Body of pancreas (tissue), 4 donors: Measurements from ENCODE around the gene GPR158. TPM values are rescaled to one million over a fixed set of nuclear protein-coding genes. Genes with fewer than 3 reads are reported as not detected.

Experiments
- ATAC-seq: fragments of 150-250 bp; one replicate; pipeline ENCODE4 v1.9.1; 2016
- DNase-seq, 4 donors: peaks; one replicate each; pipeline ENCODE4 v3.0.0-alpha.2; 2019
- H3K27ac ChIP-seq, 4 donors: fragments of 200-600 bp; sonication (generic); 1 replicate in 3 of 4; 2 replicates in 1 of 4; pipeline versions ENCODE4 v1.5.1 to v1.6.1; 2016 to 2019; ENCODE audit warnings: mild to moderate bottlenecking in 1 of 4, mixed read lengths in 1 of 4, moderate library complexity in 1 of 4
- H3K27me3 ChIP-seq, 2 donors: fragments of 200-600 bp; sonication (generic); one replicate each; pipeline ENCODE4 v1.6.0; 2016; ENCODE audit warnings: mild to moderate bottlenecking in 1 of 2
- H3K36me3 ChIP-seq, 2 donors: fragments of 200-600 bp; sonication (generic); replicated peaks in 1 of 2; 2 replicates each; pipeline ENCODE4 v1.5.1; 2016; ENCODE audit warnings: low read depth in 2 of 2; ENCODE audit not compliant: insufficient read depth in 1 of 2
- H3K4me1 ChIP-seq: fragments of 200-600 bp; sonication (generic); one replicate; pipeline ENCODE4 v1.6.0; 2016
- H3K4me3 ChIP-seq, 2 donors: fragments of 200-600 bp; sonication (generic); 1 replicate in 1 of 2; 2 replicates in 1 of 2; pipeline ENCODE4 v1.5.1; 2016 to 2019
- H3K9me3 ChIP-seq, 3 donors: fragments of 200-600 bp; sonication (generic); 1 replicate in 2 of 3; 2 replicates in 1 of 3; pipeline ENCODE4 v1.5.1; 2016
- POLR2A ChIP-seq, 3 donors: fragments of 450-650 bp; IDR thresholded peaks; one replicate each; pipeline ENCODE4 v1.6.1; 2016; ENCODE audit warnings: antibody characterized with exemption in 3 of 3, mild to moderate bottlenecking in 2 of 3
- WGBS, 2 donors: methylation state at CpG; one replicate each; pipeline ENCODE4 v1.1.5; 2017; 5-methylcytosine and 5-hydroxymethylcytosine counted together
- intact Hi-C: fragments of 100-400 bp; cut with DNase I; formaldehyde crosslinking; loops from one replicate; pipeline ENCODE4 v1.15.1; 2023
- total RNA-seq, 2 donors: library from RNA; depleted of rRNA; stranded (reverse); fragments of >200 nt; gene quantifications; one replicate each; pipeline ENCODE4 v1.1.0, GENCODE V29; 2016
- TF ChIP-seq, protein P1 (sequence below), 7 experiments: fragments of 450-650 bp in 4 of 7; fragments of 200-600 bp in 3 of 7; sonication (generic) in 3 of 7; IDR thresholded peaks; one replicate each; pipeline ENCODE4 v1.5.1; 2016 to 2019; ENCODE audit warnings: antibody characterized with exemption in 7 of 7

The GPR158 gene
- total RNA-seq, 2 donors from 2014 or later: 0.52 TPM; not detected in 1

DNA sequence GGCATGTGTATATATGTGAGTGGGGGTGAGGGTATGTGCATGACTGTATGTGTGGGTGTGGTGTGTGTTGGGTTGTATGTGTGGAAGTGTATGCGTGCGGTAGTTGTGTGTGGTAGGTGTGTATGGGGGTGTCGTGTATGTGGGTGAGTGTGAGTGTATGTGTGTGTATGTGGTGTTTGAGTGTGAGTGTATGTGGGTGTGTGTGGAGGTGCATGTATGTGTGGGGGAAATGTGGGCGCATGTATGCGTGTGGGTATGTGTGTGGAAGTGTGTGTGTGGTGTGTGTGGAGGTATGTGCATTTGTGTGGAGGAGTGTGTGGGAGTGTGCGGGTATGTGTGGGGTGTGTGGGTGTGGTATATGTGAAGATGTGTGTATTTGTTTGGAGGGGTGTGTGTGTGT is 269.5 kb downstream of the GPR158 start:
- H3K27ac ChIP-seq: no peak overlapping the region
- intact Hi-C loops: no loop called here

DNA sequence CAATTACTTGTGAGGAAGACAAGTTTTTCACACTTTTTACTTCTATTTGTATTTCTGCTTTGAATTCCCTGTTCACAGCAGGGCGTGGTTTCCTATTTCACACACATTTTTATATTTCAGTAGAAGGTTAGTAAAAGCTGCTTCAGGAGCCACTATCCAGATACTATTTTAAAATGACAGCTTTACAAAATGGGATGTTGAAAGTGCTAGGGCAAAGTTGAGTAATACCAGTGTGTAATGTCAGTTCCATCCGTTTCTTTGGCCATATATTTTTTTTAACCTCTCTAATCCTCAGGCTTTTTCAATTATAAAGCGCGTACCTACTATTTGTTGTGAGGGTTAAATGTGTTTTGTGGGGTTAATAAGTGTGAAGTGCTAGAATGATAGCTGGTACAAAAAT is 276.6 kb downstream of the GPR158 start:
- Histone ChIP-seq H3K27ac (no peak overlapping the region), H3K4me3 (no peak overlapping the region), H3K9me3 (no peaks in the 10 kb centered on the region), H3K4me1 (no peaks in the 10 kb centered on the region), H3K36me3 (no peaks in the 10 kb centered on the region), H3K27me3 (no peaks in the 10 kb centered on the region)
- no peak for DNase-seq
- no peak for ATAC-seq
- intact Hi-C loops: no loop called here
- no peak for TF ChIP-seq POLR2A (IDR thresholded peaks at IDR 0.05)
- 63 to 66% methylated on average over 4 of the region's 4 CpGs for WGBS, 2 donors

More for the DNA sequence above, 269.5 kb downstream of the GPR158 start:
- no peak overlapping the region for H3K4me3 ChIP-seq
- DNase-seq (no peak), ATAC-seq (no peak)
- no peaks in the 10 kb centered on the region for H3K9me3 ChIP-seq
- H3K4me1 ChIP-seq: no peaks in the 10 kb centered on the region
- no peaks in the 10 kb centered on the region for H3K36me3 ChIP-seq
- TF ChIP-seq, protein P1, sequence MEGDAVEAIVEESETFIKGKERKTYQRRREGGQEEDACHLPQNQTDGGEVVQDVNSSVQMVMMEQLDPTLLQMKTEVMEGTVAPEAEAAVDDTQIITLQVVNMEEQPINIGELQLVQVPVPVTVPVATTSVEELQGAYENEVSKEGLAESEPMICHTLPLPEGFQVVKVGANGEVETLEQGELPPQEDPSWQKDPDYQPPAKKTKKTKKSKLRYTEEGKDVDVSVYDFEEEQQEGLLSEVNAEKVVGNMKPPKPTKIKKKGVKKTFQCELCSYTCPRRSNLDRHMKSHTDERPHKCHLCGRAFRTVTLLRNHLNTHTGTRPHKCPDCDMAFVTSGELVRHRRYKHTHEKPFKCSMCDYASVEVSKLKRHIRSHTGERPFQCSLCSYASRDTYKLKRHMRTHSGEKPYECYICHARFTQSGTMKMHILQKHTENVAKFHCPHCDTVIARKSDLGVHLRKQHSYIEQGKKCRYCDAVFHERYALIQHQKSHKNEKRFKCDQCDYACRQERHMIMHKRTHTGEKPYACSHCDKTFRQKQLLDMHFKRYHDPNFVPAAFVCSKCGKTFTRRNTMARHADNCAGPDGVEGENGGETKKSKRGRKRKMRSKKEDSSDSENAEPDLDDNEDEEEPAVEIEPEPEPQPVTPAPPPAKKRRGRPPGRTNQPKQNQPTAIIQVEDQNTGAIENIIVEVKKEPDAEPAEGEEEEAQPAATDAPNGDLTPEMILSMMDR (IDR thresholded peaks at IDR 0.05): no peak
- TF ChIP-seq POLR2A (IDR thresholded peaks at IDR 0.05): no peak
- 74 to 80% methylated on average over 6 of the region's 6 CpGs for WGBS, 2 donors
- no peaks in the 10 kb centered on the region for H3K27me3 ChIP-seq

DNA sequence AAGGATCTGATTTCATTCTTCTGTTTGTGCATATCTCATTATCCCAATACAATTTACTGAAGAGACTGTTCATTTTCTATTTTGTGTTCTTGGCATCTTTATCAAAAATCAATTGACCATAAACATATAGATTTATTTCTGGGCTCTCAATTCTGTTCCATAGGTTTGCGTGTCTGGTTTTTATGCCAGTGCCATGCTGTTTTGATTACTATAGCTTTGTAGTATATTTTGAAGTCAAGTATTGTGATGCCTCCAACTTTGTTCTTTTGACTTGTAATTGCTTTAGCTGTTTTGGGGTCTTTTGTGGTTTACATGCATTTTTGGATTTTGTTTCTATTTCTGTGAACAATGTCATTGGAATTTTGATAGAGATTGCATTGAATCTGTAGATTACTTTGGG is 278.8 kb downstream of the GPR158 start:
- TF ChIP-seq, protein P1 (IDR thresholded peaks at IDR 0.05): no peak
- no peak for TF ChIP-seq POLR2A (IDR thresholded peaks at IDR 0.05)
- no peaks in the 10 kb centered on the region for H3K36me3 ChIP-seq
- H3K4me1 ChIP-seq: no peaks in the 10 kb centered on the region
- DNase-seq (no peak), ATAC-seq (no peak)
- H3K4me3 ChIP-seq: no peak overlapping the region
- H3K27ac ChIP-seq: no peak overlapping the region
- intact Hi-C loops: no loop called here
- no peaks in the 10 kb centered on the region for H3K27me3 ChIP-seq
- no peaks in the 10 kb centered on the region for H3K9me3 ChIP-seq
- WGBS, 2 donors: 81 to 90% methylated on average over 1 of the region's 1 CpG

DNA sequence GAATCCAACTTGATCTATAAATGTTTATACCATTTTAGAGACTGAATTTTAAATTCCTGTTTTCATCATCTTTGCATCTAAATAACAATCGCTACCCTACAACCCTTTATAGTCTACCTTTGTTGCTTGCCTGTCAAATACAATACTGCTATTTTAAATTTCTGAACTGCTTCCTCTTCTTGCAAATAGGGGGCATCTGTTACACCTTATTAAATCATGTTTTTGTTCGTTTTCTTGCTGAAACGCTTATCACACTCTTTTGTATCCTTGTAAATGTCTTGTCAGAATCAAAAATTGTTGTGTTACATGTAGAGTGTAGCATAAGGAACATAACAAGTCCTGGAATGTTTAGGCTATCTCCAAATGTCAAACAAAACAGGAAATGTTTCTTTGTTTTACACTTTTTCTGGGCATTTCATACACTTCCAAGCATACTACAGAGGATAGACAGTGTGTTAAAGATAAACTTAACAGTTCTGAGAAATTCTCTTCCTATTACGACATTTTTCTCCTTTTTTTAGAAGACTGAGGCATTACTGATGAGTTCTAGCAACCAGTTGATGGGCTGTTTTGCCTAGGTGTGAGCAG is 281.3 kb downstream of the GPR158 start:
- ATAC-seq: no peak
- no peaks in the 10 kb centered on the region for H3K36me3 ChIP-seq
- no peaks in the 10 kb centered on the region for H3K4me1 ChIP-seq
- no peaks in the 10 kb centered on the region for H3K27me3 ChIP-seq
- TF ChIP-seq, protein P1 (IDR thresholded peaks at IDR 0.05): no peak
- no peak for TF ChIP-seq POLR2A (IDR thresholded peaks at IDR 0.05)
- intact Hi-C loops: no loop called here
- H3K4me3 ChIP-seq: no peak overlapping the region
- no peak for DNase-seq
- H3K27ac ChIP-seq: no peak overlapping the region
- 16 to 17% methylated on average over 4 of the region's 4 CpGs for WGBS, 2 donors
- no peaks in the 10 kb centered on the region for H3K9me3 ChIP-seq

DNA sequence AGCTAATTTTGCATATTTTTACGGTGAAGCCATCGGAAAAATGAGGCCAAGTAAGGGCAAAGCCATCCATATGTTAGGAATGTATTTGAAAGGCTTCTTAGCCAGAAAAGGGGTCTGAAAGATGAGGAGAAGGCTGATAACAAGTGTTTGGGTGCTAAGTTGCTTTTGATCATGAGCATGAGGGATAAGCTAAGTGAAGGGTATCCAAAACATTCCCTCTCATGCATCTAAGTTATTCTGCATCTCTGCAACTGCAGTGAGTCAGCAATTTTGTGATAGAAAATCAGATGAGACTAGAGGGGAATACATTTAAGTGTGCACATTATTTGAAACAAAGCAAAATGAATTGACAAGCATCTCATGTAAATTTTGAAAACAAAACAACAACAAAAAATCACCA is 282.8 kb downstream of the GPR158 start:
- 77 to 82% methylated on average over 2 of the region's 2 CpGs for WGBS, 2 donors
- H3K9me3 ChIP-seq: no peaks in the 10 kb centered on the region
- no peaks in the 10 kb centered on the region for H3K36me3 ChIP-seq
- DNase-seq (no peak), ATAC-seq (no peak)
- no peak overlapping the region for H3K4me3 ChIP-seq
- no peak overlapping the region for H3K27ac ChIP-seq
- H3K27me3 ChIP-seq: no peaks in the 10 kb centered on the region
- TF ChIP-seq, protein P1 (IDR thresholded peaks at IDR 0.05): no peak
- no peak for TF ChIP-seq POLR2A (IDR thresholded peaks at IDR 0.05)
- intact Hi-C loops: no loop called here
- no peaks in the 10 kb centered on the region for H3K4me1 ChIP-seq
